HG03457 (cell line): Measurements from ENCODE around the gene DRAP1.

ENCODE experiments used
- ATAC-seq: cut with Tn5 transposase; IDR thresholded peaks from one replicate; pipeline ENCODE4 v1.9.1; 2021; ENCODE audit warnings: moderate number of reproducible peaks; ENCODE audit not compliant: unreplicated experiment

Gene DRAP1

GRCh38 chr11:65960824-65961266 is 41.6 kb downstream of the DRAP1 start:
- no peak for ATAC-seq

- peak; percentile 63 for ATAC-seq
Observed at GRCh38 chr11:65961267-65962140, 42.3 kb downstream of the DRAP1 start, which contains the start of gene SART1. TSS of gene SART1 (plus strand) at chr11:65961734. CDS start at chr11:65961781, 47 bp downstream.

- no peak for ATAC-seq
Observed at GRCh38 chr11:65962141-65962564, 42.9 kb downstream of the DRAP1 start.

- ATAC-seq, result no peak
Observed at GRCh38 chr11:65964906-65965305, 45.7 kb downstream of the DRAP1 start.

GRCh38 chr11:65965986-65966762 is 46.9 kb downstream of the DRAP1 start:
- ATAC-seq, result no peak

GRCh38 chr11:65967329-65967934 is 48.2 kb downstream of the DRAP1 start:
- ATAC-seq, result no peak

- ATAC-seq, result no peak
Observed at GRCh38 chr11:65968600-65969482, 49.6 kb downstream of the DRAP1 start.
